GM13977 (cell line): ENCODE measurements around the gene PKMYT1.

ENCODE experiments used
- DNase-seq: peaks from one replicate; pipeline ENCODE4 v3.0.0; 2012; ENCODE audit warnings: low spot score
- CTCF ChIP-seq: IDR thresholded peaks from 2 replicates; pipeline ENCODE4 v1.5.1; 2012; ENCODE audit warnings: mild to moderate bottlenecking, control low read depth; ENCODE audit not compliant: insufficient read depth; ENCODE audit errors: extremely low read depth, missing control alignments
- in situ Hi-C: fragments of 300-500 bp; cut with MboI; formaldehyde crosslinking; loops from one replicate; pipeline ENCODE4 v1.12.0; 2022; ENCODE audit warnings: low sequenced_read_pairs, low pct_unique_long_range_greater_than_20kb, mixed read lengths, inconsistent platforms; ENCODE audit not compliant: unreplicated experiment

The PKMYT1 gene

DNA sequence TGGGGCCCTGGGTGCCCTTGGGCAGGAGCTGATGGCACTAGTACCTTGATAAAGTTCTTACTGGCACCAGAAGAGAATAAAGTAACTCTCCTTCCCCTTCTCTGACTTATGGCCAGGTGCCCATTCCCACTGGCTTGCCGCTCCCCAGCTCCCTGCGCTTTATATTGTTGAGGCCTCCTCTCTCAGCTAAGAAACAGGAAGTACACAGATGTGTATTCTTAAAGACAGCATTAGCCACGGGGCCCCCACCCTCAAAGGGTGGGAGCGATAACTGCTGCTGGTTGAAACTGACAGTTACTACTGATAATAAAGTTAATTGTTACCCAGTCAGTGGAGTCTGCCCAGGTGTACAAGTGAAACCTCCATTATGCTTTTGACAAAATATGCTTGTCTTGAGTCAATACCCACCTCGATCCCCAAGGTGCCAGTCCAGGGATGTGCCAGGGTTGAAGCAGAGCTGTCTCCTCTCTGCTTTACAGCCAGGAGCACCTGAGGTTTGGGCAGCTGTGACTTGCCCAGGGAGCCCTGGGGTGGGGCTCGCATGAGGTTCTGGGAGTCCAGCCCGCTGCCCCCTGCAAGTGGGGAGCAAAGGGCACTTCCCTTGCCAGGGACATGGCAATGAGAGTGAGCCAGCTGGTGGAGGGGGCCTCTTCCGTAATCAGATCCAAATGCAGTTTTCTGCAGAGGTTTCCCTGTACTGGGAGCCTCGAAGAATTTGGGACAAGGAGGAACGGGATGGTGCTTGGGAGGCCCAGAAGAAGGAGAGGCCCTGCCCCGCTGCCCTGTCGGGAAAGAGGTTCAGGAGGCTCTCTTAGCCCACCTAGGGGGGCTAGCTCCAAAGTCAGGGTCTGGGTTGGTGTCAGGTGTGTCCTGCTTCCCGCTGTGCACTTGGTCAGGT, 27.1 kb upstream of the PKMYT1 start:
- DNase-seq: peak; percentile 45
- in situ Hi-C loops: no loop called here
- TF ChIP-seq CTCF: no peak

DNA sequence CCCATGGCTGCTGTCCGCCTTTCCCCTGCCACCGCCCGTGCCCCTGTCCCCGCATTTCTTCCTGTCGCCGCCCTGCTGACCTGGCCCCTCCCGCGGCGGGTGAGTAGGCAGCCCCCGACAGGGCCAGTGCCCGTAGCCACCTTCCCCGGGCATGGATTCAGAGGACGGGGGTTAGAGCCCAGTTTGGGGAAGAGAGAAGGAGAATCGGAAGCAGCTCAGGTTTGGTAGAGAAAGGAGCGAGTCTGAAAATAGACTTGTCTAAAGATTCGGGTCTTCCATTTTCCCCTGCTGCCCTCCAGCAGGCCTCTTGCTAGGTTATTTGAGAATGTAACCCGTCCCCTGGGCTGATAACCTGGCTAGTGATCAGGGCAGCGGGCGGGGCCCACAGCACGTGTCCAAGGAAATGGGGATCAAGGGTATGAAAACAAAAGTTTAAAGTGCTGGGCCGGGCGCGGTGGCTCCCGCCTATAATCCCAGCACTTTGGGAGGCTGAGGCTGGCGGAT, 24.6 kb upstream of the PKMYT1 start:
- no peak for DNase-seq
- in situ Hi-C loops: no loop called here
- no peak for TF ChIP-seq CTCF

GRCh38 chr16:3004319-3004718, 24.1 kb upstream of the PKMYT1 start:
- DNase-seq: no peak
- TF ChIP-seq CTCF: no peak
- in situ Hi-C loops: no loop called here

DNA sequence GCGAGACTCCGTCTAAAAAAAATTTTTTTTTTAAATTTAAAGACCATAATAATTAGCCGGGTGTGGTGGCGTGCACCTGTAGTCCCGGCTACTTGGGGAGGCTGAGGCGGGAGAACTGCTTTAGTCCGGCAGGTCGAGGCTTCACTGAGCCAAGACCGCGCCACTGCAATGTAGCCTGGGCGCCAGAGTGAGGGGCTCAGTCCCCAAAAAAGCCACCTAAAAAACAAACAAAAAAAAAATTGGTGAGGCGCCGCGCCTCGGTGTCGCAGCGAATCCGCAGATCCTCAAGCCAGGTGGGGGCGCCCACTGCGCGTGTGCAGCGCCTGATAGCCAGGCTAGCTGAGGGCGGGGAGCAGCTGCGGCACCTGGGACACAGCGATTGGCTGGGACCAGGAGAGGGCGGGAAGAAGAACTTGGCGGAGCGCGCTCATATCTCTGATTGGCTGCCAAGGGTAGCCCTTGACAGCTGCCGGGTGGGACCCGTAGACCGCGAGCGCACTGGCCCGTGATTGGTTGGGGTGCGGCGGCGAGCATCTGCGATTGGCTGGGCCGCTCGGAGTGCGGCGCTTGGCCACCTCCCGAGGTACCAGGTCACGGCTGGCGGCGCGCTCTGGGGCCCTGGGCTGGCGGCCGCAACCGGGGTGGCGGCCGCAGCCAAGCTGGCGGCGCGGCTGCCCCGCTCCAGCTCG, 23.5 kb upstream of the PKMYT1 start:
- in situ Hi-C loops: no loop called here
- peak; percentile 86 for TF ChIP-seq CTCF
- peak; percentile 100 for DNase-seq

DNA sequence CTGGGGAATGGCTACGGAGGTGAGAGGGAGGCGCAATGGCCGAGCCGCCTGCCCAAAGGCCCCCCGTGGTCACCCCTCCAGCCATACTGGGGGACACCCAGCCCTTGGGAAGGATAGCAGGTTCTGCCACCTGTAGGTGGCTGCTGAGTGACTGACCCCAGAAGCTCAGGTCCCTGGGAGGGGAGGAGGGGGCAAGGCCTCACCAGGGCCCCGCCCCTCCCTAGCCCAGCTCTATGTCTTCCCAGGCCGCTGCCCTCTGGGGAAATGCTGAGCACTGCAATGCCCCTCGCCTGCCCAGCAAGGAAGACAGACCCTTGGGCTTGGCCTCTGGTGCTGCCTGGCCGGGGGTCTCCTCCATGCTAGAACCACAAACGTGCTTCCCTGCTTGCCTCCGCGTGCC, 21.1 kb upstream of the PKMYT1 start:
- no peak for TF ChIP-seq CTCF
- DNase-seq: no peak
- in situ Hi-C loops: no loop called here

DNA sequence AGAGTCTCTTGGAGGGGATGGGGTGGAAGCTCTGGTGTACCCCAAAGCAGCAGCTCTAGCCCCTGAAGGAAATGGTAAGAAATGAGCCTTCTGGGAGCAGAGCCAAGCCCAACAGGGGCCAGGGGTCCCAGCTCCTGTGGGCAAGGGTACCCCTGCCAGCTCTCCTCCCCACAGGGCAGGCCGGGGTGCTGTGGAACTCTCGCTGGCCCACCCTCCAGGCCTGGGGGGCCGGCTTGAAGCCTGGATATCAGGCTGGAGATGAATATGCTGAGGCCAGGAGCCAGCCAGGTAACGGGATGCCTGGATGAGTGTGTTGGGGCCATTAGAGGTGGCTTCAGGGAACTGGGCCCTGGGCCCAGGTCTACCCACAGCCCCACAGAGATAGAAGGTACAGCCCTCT, 20.3 kb upstream of the PKMYT1 start:
- DNase-seq: no peak
- in situ Hi-C loops: no loop called here
- no peak for TF ChIP-seq CTCF
